Amniotic stem cell (primary cell): Measurements from ENCODE around the gene SAMD9L.

Source experiments
- DNase-seq: peaks from one replicate; lab custom pipeline; 2025; lab: John Stamatoyannopoulos, UW

The SAMD9L gene

GRCh38 chr7:93148144-93148543 lies at the start of gene SAMD9L:
SAMD9L (minus strand) TSS chr7:93148385; CDS start chr7:93135971, 12,414 bp downstream.
- DNase-seq, result no peak

GRCh38 chr7:93196336-93196735 lies 48.2 kb upstream of the SAMD9L start:
- no peak for DNase-seq

- DNase-seq, result peak; percentile 19
Observed at GRCh38 chr7:93194386-93194785, 46.2 kb upstream of the SAMD9L start.

GRCh38 chr7:93188870-93189634 lies 40.9 kb upstream of the SAMD9L start:
- DNase-seq, result no peak

GRCh38 chr7:93185303-93186027 lies 37.3 kb upstream of the SAMD9L start:
- no peak for DNase-seq

GRCh38 chr7:93179173-93179572 lies 31.0 kb upstream of the SAMD9L start:
- DNase-seq, result no peak

GRCh38 chr7:93178213-93178612 lies 30.0 kb upstream of the SAMD9L start:
- DNase-seq, result peak; percentile 4

GRCh38 chr7:93176992-93177580 lies 28.9 kb upstream of the SAMD9L start:
- DNase-seq, result no peak

GRCh38 chr7:93175219-93175618 lies 27.0 kb upstream of the SAMD9L start:
- DNase-seq, result no peak

GRCh38 chr7:93172683-93173082 lies 24.5 kb upstream of the SAMD9L start:
- no peak for DNase-seq

- no peak for DNase-seq
Observed at GRCh38 chr7:93171606-93172226, 23.5 kb upstream of the SAMD9L start.

- no peak for DNase-seq
Observed at GRCh38 chr7:93165447-93165846, 17.3 kb upstream of the SAMD9L start.

- no peak for DNase-seq
Observed at GRCh38 chr7:93164766-93165165, 16.6 kb upstream of the SAMD9L start.

- no peak for DNase-seq
Observed at GRCh38 chr7:93161181-93161762, 13.1 kb upstream of the SAMD9L start.

GRCh38 chr7:93160410-93160809 lies 12.2 kb upstream of the SAMD9L start:
- no peak for DNase-seq

- DNase-seq, result no peak
Observed at GRCh38 chr7:93159490-93159889, 11.3 kb upstream of the SAMD9L start.

- no peak for DNase-seq
Observed at GRCh38 chr7:93156884-93157283, 8.7 kb upstream of the SAMD9L start.

GRCh38 chr7:93150200-93150835 lies 2.1 kb upstream of the SAMD9L start:
- peak; percentile 47 for DNase-seq

GRCh38 chr7:93148727-93149126 lies 542 bp upstream of the SAMD9L start:
- DNase-seq, result no peak

- DNase-seq, result peak; percentile 21
Observed at GRCh38 chr7:93147363-93147762, 822 bp downstream of the SAMD9L start.

GRCh38 chr7:93146472-93147141 lies 1.6 kb downstream of the SAMD9L start:
- DNase-seq, result no peak
